Activated naive CD4-positive, alpha-beta T cell treated with anti-CD3 and anti-CD28 coated beads, Interleukin-2, amount 50 U/mL, for 24 hours (primary cell): Measurements from ENCODE around the gene RASGEF1B.
"Not testable (repeated sequence)": the region's sequence is repeated elsewhere in the genome, so short reads cannot be mapped to it uniquely, and the experiment has no call there.

ENCODE experiments used
- H3K27ac Mint-ChIP-seq: one replicate; pipeline ENCODE4 v1.8.0; 2021; ENCODE audit warnings: mild to moderate bottlenecking, mixed read lengths
- H3K27me3 Mint-ChIP-seq: one replicate; pipeline ENCODE4 v1.8.0; 2021; ENCODE audit warnings: mixed read lengths
- H3K36me3 Mint-ChIP-seq: one replicate; pipeline ENCODE4 v1.8.0; 2021; ENCODE audit warnings: mixed read lengths
- H3K4me1 Mint-ChIP-seq: one replicate; pipeline ENCODE4 v1.8.0; 2021; ENCODE audit warnings: mixed read lengths
- H3K4me3 Mint-ChIP-seq: one replicate; pipeline ENCODE4 v1.8.0; 2021; ENCODE audit warnings: mild to moderate bottlenecking, mixed read lengths
- H3K9me3 Mint-ChIP-seq: one replicate; pipeline ENCODE4 v1.8.0; 2021; ENCODE audit warnings: mixed read lengths

The RASGEF1B gene

GRCh38 chr4:81408341-81408740, 63.4 kb downstream of the RASGEF1B start:
- peak overlapping the region; percentile 9 for H3K27ac Mint-ChIP-seq
- no peaks in the 10 kb centered on the region for H3K9me3 Mint-ChIP-seq
- peaks cover 4% of the 10 kb centered on the region for H3K4me1 Mint-ChIP-seq
- peaks cover 1% of the 10 kb centered on the region for H3K36me3 Mint-ChIP-seq
- no peaks in the 10 kb centered on the region for H3K27me3 Mint-ChIP-seq
- H3K4me3 Mint-ChIP-seq = no peak overlapping the region

DNA sequence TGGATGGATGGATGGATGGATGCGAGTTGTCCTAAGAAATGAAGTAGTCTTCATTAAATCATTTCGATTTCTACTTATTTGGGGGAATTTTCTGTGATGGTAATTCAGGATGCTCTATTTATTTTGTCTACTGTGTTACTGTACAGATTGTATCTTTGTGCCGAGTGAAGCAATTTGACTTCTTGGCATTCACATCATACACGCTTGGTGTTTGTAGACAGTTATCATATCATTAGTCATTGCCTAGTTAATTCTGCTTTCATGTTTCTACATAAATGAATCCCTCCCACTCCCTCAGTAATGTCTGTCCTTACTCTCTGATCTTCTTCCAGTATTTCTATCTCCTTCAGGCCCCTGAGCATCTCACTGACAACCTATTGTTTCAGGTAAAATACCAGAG, 64.0 kb downstream of the RASGEF1B start:
- Mint-ChIP-seq H3K4me3 (no peak overlapping the region), H3K4me1 (peaks cover 4% of the 10 kb centered on the region), H3K9me3 (no peaks in the 10 kb centered on the region), H3K36me3 (peaks cover under 1% of the 10 kb centered on the region), H3K27ac (no peak overlapping the region), H3K27me3 (no peaks in the 10 kb centered on the region)

- H3K4me3 Mint-ChIP-seq = not testable (repeated sequence)
Measured at GRCh38 chr4:81406481-81406880, 65.2 kb downstream of the RASGEF1B start.

GRCh38 chr4:81405900-81406401, 65.8 kb downstream of the RASGEF1B start:
- peak overlapping the region; percentile 31 for H3K4me3 Mint-ChIP-seq
- H3K27ac Mint-ChIP-seq = no peak overlapping the region

More at GRCh38 chr4:81406481-81406880, 65.2 kb downstream of the RASGEF1B start:
- not testable (repeated sequence) for H3K9me3 Mint-ChIP-seq, H3K4me1 Mint-ChIP-seq, H3K27me3 Mint-ChIP-seq, H3K36me3 Mint-ChIP-seq, H3K27ac Mint-ChIP-seq

DNA sequence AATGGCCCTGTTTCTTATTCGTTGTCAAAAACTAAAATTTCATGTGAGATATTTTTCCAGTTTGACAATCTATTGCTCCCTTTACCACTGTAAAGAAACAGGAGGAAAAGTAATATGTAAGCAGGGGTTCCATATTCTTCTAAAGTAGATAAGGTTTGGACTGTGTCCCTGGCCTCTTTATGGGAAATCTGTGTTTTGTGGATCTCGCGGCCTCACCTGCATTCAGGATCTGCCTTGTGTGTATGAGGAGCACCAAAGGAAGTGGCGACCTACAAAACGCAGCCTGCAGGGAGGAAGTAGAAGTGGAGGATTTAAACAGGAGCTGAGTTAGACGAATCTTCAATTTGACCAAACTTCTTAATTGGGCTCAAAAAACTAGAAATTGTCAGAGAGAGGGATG, 67.0 kb downstream of the RASGEF1B start:
- H3K4me1 Mint-ChIP-seq = peaks cover 4% of the 10 kb centered on the region
- no peaks in the 10 kb centered on the region for H3K36me3 Mint-ChIP-seq
- no peak overlapping the region for H3K4me3 Mint-ChIP-seq
- no peaks in the 10 kb centered on the region for H3K27me3 Mint-ChIP-seq
- H3K9me3 Mint-ChIP-seq = no peaks in the 10 kb centered on the region
- no peak overlapping the region for H3K27ac Mint-ChIP-seq

More at GRCh38 chr4:81405900-81406401, 65.8 kb downstream of the RASGEF1B start:
- H3K4me1 Mint-ChIP-seq = peaks cover 4% of the 10 kb centered on the region
- no peaks in the 10 kb centered on the region for H3K27me3 Mint-ChIP-seq
- no peaks in the 10 kb centered on the region for H3K36me3 Mint-ChIP-seq
- no peaks in the 10 kb centered on the region for H3K9me3 Mint-ChIP-seq

- H3K27me3 Mint-ChIP-seq = no peaks in the 10 kb centered on the region
- H3K27ac Mint-ChIP-seq = no peak overlapping the region
- H3K9me3 Mint-ChIP-seq = no peaks in the 10 kb centered on the region
- H3K36me3 Mint-ChIP-seq = no peaks in the 10 kb centered on the region
- no peak overlapping the region for H3K4me3 Mint-ChIP-seq
- peaks cover 4% of the 10 kb centered on the region for H3K4me1 Mint-ChIP-seq
Measured at GRCh38 chr4:81404294-81404693, 67.4 kb downstream of the RASGEF1B start.

- H3K4me3 Mint-ChIP-seq = no peak overlapping the region
- H3K9me3 Mint-ChIP-seq = no peaks in the 10 kb centered on the region
Measured at GRCh38 chr4:81399306-81400086, 72.2 kb downstream of the RASGEF1B start.

GRCh38 chr4:81398379-81398778, 73.3 kb downstream of the RASGEF1B start:
- Mint-ChIP-seq H3K27ac (no peak overlapping the region), H3K4me1 (no peaks in the 10 kb centered on the region), H3K27me3 (no peaks in the 10 kb centered on the region), H3K36me3 (no peaks in the 10 kb centered on the region), H3K9me3 (no peaks in the 10 kb centered on the region), H3K4me3 (no peak overlapping the region)

More at GRCh38 chr4:81399306-81400086, 72.2 kb downstream of the RASGEF1B start:
- H3K27me3 Mint-ChIP-seq = no peaks in the 10 kb centered on the region
- no peak overlapping the region for H3K27ac Mint-ChIP-seq
- no peaks in the 10 kb centered on the region for H3K4me1 Mint-ChIP-seq
- no peaks in the 10 kb centered on the region for H3K36me3 Mint-ChIP-seq

DNA sequence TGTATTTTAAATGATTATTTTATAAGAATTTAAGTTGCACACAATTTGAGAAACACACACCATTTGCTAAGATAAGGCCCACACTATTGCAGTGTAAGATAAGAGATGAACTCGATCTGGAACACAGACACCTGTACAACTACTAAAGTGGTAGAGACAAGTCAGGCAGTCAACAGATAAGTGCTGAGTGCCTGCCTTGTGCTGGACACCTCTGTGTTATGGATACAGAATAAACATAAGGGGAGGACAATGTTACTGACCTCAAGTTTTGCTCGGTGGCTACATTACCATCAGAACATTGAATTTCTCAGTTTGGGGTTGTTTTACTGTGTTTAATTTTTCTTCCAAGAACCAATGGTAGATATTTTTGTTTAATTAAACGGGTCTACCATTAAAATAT, 74.1 kb downstream of the RASGEF1B start:
- Mint-ChIP-seq H3K4me3 (no peak overlapping the region), H3K27me3 (no peaks in the 10 kb centered on the region), H3K27ac (no peak overlapping the region), H3K4me1 (no peaks in the 10 kb centered on the region), H3K9me3 (no peaks in the 10 kb centered on the region), H3K36me3 (no peaks in the 10 kb centered on the region)

GRCh38 chr4:81395239-81395638, 76.5 kb downstream of the RASGEF1B start:
- Mint-ChIP-seq H3K9me3 (no peaks in the 10 kb centered on the region), H3K4me3 (no peak overlapping the region), H3K36me3 (no peaks in the 10 kb centered on the region), H3K27ac (no peak overlapping the region), H3K27me3 (no peaks in the 10 kb centered on the region), H3K4me1 (peaks cover 5% of the 10 kb centered on the region)

DNA sequence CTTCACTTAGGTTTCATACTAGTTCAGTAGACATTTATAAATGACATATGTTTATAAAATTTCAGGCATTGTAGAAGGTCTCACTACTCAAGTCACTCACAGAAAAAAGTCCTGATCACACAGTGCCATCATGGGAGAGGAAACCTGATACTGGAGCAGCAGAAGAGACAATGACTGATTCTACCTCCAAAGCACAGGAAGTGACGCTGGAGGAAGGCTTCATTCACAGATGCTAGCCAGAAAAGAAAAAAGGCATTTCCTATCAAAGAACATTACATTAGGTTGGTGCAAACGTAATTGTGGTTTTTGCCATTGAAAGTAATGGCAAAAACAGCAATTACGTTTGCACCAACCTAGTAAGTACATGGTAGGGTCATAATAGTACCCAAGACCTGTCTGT, 79.5 kb downstream of the RASGEF1B start:
- Mint-ChIP-seq H3K9me3 (no peaks in the 10 kb centered on the region), H3K4me1 (peaks cover 5% of the 10 kb centered on the region), H3K4me3 (no peak overlapping the region), H3K36me3 (no peaks in the 10 kb centered on the region), H3K27me3 (no peaks in the 10 kb centered on the region), H3K27ac (no peak overlapping the region)

DNA sequence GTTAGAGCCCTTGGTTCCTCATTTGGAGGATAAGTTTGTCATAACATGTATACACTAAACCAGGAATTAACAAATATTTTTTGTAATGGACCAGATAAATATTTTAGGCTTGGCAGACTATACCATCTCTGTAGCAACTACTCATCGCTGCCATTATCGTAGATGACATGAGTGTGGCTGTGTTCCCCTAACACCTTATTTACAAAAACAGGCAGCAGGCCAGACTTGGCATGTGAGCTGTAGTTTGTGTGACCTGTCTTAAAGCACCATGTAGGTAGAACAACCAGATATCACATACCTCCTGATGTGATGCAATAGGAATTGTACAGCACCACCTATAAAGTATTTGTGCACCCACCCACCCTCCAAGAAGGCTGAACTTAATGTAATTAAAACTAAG, 82.0 kb downstream of the RASGEF1B start:
- H3K4me3 Mint-ChIP-seq = no peak overlapping the region
- no peaks in the 10 kb centered on the region for H3K27me3 Mint-ChIP-seq
- no peaks in the 10 kb centered on the region for H3K9me3 Mint-ChIP-seq
- H3K27ac Mint-ChIP-seq = no peak overlapping the region
- no peaks in the 10 kb centered on the region for H3K36me3 Mint-ChIP-seq
- H3K4me1 Mint-ChIP-seq = peaks cover 5% of the 10 kb centered on the region

GRCh38 chr4:81380437-81380836, 91.3 kb downstream of the RASGEF1B start:
- Mint-ChIP-seq H3K9me3 (no peaks in the 10 kb centered on the region), H3K27me3 (peaks cover 17% of the 10 kb centered on the region), H3K4me1 (no peaks in the 10 kb centered on the region), H3K4me3 (no peak overlapping the region), H3K36me3 (no peaks in the 10 kb centered on the region), H3K27ac (no peak overlapping the region)

- no peaks in the 10 kb centered on the region for H3K4me1 Mint-ChIP-seq
- no peaks in the 10 kb centered on the region for H3K9me3 Mint-ChIP-seq
- peaks cover 17% of the 10 kb centered on the region for H3K27me3 Mint-ChIP-seq
- H3K36me3 Mint-ChIP-seq = no peaks in the 10 kb centered on the region
- H3K27ac Mint-ChIP-seq = no peak overlapping the region
- H3K4me3 Mint-ChIP-seq = no peak overlapping the region
Measured at GRCh38 chr4:81378386-81378785, 93.3 kb downstream of the RASGEF1B start.

DNA sequence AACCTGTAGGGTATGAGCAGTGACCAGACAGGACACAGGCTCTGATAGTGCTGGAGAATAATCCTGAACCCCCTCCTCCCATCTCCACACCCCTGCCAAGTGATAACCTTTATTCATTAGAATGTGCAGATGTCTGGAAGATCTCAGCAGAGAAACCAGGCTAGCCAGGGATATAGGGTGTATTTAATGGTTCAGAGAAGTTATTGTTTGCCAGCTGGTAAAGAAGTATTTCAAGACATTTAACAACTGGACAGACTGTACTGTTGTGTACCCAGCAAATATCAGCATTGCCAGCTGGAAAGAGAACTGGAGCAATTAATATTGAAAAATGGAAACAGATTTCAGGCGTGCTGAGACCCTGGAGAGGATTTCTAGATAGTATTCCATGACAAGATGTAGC, 94.5 kb downstream of the RASGEF1B start:
- H3K27me3 Mint-ChIP-seq = peaks cover 15% of the 10 kb centered on the region
- H3K9me3 Mint-ChIP-seq = no peaks in the 10 kb centered on the region
- no peaks in the 10 kb centered on the region for H3K36me3 Mint-ChIP-seq
- no peak overlapping the region for H3K4me3 Mint-ChIP-seq
- no peak overlapping the region for H3K27ac Mint-ChIP-seq
- H3K4me1 Mint-ChIP-seq = no peaks in the 10 kb centered on the region

GRCh38 chr4:81376720-81377119, 95.0 kb downstream of the RASGEF1B start:
- Mint-ChIP-seq H3K4me3 (no peak overlapping the region), H3K9me3 (no peaks in the 10 kb centered on the region), H3K4me1 (no peaks in the 10 kb centered on the region), H3K36me3 (no peaks in the 10 kb centered on the region), H3K27ac (no peak overlapping the region), H3K27me3 (peaks cover 14% of the 10 kb centered on the region)
